HG03571 (cell line): ENCODE results near the gene SNAP47.
A peak's percentile ranks its signal among the peaks of the same experiment; 100 is the strongest.
"Not testable (repeated sequence)": the region's sequence is repeated elsewhere in the genome, so short reads cannot be mapped to it uniquely, and the experiment has no call there.

ENCODE experiments used
- ATAC-seq: cut with Tn5 transposase; IDR thresholded peaks from one replicate; pipeline ENCODE4 v1.9.1; 2021; ENCODE audit not compliant: unreplicated experiment

The SNAP47 gene

GRCh38 chr1:227734856-227735538 lies at the start of gene SNAP47, which contains the start of gene JMJD4:
SNAP47 (plus strand) TSS chr1:227735435; CDS start chr1:227747737, 12,302 bp downstream.
JMJD4 (minus strand) TSS chr1:227735302; CDS start chr1:227735273, 29 bp downstream.
- ATAC-seq = peak; percentile 93

DNA sequence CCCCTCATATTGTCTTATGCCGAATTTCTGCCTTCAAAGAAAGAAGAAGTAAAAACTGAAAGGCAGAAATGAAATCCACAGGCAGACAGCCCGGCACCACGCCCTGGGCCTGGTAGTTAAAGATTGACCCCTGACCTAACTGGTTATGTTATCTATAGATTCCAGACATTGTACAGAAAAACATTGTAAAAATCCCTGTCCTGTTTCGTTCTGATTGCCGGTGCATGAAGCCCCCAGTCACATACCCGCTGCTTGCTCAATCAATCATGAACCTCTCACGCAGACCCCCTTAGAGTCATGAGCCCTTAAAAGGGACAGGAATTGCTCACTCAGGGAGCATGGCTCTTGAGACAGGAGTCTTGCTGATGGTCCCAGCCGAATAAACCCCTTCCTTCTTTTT lies 49.4 kb upstream of the SNAP47 start:
- no peak for ATAC-seq

DNA sequence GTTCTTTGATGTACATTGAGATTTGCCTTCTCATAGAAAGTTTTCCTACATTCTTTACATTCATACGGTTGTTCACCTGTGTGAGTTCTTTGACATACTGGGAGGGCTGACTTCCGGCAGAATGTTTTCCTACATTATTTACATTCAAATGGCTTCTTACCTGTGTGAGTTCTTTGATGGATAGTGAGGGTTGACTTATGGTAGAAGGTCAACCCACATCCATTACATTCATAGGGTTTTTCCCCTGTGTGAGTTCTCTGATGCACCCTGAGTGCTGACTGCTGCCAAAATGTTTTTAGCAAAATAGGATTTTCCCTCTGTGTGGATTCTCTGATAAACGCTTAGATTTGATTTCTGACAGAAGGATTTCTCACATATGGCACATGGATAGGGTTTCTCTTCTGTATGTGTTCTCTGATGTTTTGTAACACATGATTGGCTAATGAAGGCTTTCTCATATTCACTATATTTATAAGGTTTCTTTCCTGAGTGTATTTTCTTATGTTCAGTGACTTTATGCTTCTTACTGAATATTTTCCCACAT lies 37.8 kb upstream of the SNAP47 start:
- no peak for ATAC-seq

DNA sequence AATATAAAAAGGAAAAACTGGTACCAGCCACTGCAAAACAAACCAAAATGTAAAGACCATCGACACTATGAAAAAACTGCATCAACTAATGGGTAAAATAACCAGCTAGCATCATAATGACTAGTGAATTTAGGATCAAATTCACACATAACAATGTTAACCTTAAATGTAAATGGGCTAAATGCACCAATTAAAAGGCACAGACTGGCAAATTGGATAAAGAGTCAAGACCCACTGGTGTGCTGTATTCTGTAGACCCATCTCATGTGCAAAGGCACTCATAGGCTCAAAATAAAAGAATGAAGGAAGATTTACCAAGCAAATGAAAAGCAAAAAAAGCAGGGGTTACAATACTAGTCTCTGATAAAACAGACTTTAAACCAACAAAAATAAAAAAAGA lies 33.6 kb upstream of the SNAP47 start:
- ATAC-seq = not testable (repeated sequence)

- ATAC-seq = no peak
Measured at GRCh38 chr1:227707846-227708245, 27.4 kb upstream of the SNAP47 start.

GRCh38 chr1:227709451-227709850 lies 25.8 kb upstream of the SNAP47 start:
- no peak for ATAC-seq

GRCh38 chr1:227710474-227710873 lies 24.8 kb upstream of the SNAP47 start:
- ATAC-seq = not testable (repeated sequence)

- peak; percentile 47 for ATAC-seq
Measured at GRCh38 chr1:227712648-227713047, 22.6 kb upstream of the SNAP47 start.

DNA sequence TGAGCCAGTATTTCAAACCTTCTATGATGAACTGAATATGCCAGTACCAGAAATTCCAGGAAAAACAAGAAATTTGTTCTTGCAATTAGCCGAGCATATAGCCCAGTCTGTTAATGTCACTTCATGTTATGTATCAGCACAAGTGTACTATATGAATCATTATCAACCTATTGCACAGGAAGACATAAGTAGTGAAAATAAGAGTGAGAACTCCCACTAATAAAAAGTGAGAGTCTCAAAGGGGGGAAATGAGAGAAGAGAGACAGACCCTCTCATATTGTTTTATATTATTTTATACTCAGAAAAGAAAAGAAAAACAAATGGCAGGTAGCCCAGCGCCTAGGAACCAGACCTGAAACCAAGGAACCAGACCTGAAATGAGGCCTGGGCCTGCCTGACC lies 16.3 kb upstream of the SNAP47 start:
- ATAC-seq = no peak

DNA sequence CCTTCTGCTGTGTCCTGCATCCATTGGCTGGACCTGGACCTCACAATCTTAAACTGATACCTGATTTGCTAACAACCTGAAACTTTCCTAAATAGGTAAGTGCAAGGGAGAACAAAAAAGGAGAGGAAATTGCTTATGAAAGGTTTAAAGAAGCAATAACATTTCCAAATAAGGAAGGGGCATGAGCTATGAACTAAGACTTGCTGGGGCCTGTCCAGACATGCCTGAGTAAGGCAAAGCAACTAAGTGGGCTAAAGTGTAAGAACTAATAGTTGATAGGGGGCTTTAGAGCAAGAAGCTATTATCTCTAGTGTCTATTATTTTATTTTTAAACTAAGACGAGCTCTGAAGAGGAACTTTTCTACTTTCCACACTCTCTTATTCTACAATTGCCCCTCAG lies 11.8 kb upstream of the SNAP47 start:
- ATAC-seq = no peak

- no peak for ATAC-seq
Measured at GRCh38 chr1:227725046-227725445, 10.2 kb upstream of the SNAP47 start.

DNA sequence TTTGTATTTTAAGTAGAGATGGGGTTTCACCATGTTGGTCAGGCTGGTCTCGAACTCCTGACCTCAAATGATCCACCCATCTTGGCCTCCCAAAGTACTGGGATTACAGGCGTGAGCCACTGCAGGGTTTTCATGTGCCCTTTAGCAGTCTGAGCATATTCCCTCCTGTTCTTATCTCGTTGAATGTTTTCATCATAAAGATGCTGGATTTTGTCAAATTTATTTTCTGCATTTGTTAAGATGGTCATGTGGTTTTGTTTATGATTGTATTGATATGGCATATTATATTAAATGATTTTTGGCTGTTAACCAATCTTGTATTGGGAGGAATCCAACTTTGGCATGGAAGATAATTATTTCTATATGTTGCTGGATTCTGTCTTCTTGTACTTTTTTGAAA lies 8.9 kb upstream of the SNAP47 start:
- no peak for ATAC-seq

DNA sequence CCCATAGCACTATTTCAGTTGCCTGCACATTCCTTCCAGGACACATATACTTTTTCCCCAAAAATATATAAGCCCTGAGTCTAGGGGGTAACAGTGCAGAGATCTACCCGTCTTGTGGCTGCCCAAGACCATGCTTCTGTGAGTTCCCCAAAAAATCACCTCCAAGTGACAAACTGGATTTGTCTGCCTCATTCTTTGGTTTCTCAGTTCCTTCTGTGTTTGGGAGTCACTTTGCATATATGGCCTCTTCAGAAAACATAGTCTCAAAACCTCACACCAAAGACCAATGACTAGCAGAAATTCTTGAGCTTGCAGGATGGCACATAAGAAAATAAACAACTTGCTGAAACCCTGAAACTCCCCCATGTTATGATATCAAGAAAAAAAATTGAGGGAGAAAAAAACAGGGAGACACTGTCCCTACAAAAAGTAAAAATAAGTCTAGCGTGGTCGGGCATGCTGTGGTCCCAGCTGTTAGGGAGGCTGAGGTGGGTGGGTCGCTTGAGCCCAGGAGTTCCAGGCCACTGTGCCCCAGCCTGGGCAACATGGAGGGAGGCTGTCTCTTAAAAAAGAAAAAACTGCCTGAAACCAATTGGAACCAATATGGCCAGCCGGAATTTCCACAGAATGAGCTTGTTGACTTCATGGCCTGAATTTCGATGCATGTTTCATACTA lies 8.2 kb upstream of the SNAP47 start:
- ATAC-seq = no peak

DNA sequence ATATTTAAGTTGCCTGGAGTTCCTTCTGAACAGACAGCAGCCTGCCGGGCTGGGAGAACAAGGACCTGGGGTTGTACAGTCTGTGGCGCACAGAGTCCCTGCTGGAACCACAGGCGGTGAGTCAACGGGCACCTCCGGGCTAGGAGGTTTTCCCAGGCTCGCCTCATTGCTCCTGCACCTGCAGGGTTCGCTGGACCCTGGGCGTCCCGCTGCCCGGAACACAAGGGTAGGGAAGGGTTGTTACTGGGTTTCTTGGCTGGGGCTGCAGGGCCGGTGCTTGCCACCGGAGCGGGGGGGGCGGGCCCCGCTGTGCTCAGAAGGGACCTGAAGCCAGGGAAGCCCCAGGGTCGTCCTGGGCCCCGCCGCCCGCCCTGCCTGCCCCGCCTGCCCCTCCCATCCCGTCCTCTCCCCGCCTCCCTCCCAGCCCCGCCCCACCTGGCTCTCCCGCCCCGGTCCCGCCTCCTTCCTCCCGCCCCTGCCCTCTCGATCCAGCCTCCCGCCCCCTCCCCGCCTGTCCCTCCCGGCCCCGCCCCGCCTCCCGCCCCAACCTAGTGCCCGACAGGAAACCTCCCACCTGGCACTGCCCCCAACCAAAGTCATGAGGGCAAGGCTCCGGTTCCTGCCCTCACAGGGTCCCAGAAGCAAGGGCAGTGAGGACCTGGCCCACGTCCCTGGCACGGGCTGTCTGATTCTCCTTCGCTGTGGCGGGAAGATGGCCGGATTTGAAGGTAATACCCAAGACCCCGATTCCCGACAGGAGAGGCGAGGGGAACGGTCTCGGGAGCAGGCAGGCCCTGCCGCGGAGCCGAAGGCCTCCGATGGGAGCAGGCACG lies 7.0 kb upstream of the SNAP47 start:
- ATAC-seq = no peak

- ATAC-seq = no peak
Measured at GRCh38 chr1:227728892-227729143, 6.4 kb upstream of the SNAP47 start.

GRCh38 chr1:227729144-227729880 lies 5.9 kb upstream of the SNAP47 start:
- no peak for ATAC-seq

- ATAC-seq = no peak
Measured at GRCh38 chr1:227729881-227730629, 5.2 kb upstream of the SNAP47 start.

- ATAC-seq = no peak
Measured at GRCh38 chr1:227730630-227731151, 4.5 kb upstream of the SNAP47 start.

GRCh38 chr1:227731241-227731677 lies 4.0 kb upstream of the SNAP47 start:
- no peak for ATAC-seq
